Measurements from ENCODE around the gene ZPLD1. TPM values are rescaled to one million over a fixed set of nuclear protein-coding genes. Genes with fewer than 3 reads are reported as not detected.

ZPLD1 gene
- total RNA-seq, 1 donor from 2014 or later = not detected

DNA sequence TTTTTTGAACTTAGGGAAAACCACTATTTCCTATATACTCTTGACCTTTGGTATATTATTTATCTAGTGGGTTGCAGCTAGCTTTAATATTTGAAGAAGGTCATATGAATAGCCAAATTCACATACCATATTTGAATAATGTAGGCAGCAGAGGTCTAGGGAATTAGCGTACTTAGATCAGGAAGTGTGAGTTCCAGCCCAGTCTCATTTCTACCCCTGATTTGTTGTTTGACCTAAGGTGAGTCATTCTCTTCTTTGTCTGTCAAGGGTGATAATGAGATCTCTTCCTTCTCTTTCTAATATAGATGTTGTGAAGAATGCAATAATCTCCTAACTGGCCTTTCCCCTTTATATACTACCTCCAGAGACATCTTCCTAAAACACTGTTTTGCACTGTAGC, 36.6 kb upstream of the ZPLD1 start:
- H3K36me3 Mint-ChIP-seq (ENCODE audit: low read depth) = no peaks in the 10 kb centered on the region
- H3K9me3 Mint-ChIP-seq = no peaks in the 10 kb centered on the region
- intact Hi-C loops (cut with micrococcal nuclease) = no loop called here
- H3K27me3 Mint-ChIP-seq = peaks cover 9% of the 10 kb centered on the region
- H3K4me3 Mint-ChIP-seq = no peak overlapping the region
- POLR2A ChIA-PET = no interaction called here
- ATAC-seq (ENCODE audit: low read depth) (no peak), DNase-seq (no peak)
- TF ChIP-seq, protein P1, sequence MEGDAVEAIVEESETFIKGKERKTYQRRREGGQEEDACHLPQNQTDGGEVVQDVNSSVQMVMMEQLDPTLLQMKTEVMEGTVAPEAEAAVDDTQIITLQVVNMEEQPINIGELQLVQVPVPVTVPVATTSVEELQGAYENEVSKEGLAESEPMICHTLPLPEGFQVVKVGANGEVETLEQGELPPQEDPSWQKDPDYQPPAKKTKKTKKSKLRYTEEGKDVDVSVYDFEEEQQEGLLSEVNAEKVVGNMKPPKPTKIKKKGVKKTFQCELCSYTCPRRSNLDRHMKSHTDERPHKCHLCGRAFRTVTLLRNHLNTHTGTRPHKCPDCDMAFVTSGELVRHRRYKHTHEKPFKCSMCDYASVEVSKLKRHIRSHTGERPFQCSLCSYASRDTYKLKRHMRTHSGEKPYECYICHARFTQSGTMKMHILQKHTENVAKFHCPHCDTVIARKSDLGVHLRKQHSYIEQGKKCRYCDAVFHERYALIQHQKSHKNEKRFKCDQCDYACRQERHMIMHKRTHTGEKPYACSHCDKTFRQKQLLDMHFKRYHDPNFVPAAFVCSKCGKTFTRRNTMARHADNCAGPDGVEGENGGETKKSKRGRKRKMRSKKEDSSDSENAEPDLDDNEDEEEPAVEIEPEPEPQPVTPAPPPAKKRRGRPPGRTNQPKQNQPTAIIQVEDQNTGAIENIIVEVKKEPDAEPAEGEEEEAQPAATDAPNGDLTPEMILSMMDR (IDR thresholded peaks at IDR 0.05) = no peak
- no peaks in the 10 kb centered on the region for H3K4me1 Mint-ChIP-seq
- CTCF ChIA-PET = no interaction called here
- no peak overlapping the region for H3K27ac Mint-ChIP-seq

DNA sequence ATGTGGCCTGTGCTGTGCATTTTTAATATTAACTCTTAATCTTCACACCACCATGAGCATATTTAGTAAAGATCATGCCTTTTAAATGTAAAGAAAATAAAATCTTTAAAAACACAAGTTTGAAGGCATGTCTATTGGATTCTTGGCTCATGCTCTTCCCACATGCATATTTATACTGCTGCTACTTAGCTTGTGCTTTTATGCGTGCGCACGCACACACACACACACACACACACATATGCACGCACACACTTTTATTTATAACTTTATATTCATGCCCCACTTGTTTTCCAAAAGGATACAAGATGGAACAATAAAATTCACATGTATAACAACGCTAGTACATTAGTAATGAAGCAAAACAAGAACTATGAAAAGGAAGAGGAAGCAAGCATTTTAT, 36.1 kb upstream of the ZPLD1 start:
- DNase-seq (no peak), ATAC-seq (ENCODE audit: low read depth) (no peak)
- TF ChIP-seq, protein P1 (IDR thresholded peaks at IDR 0.05) = no peak
- no peaks in the 10 kb centered on the region for H3K9me3 Mint-ChIP-seq
- ChIA-PET CTCF (no interaction called here), POLR2A (no interaction called here)
- H3K27me3 Mint-ChIP-seq = peaks cover 11% of the 10 kb centered on the region
- intact Hi-C loops (cut with micrococcal nuclease) = no loop called here
- no peak overlapping the region for H3K27ac Mint-ChIP-seq
- no peak overlapping the region for H3K4me3 Mint-ChIP-seq
- no peaks in the 10 kb centered on the region for H3K4me1 Mint-ChIP-seq
- no peaks in the 10 kb centered on the region for H3K36me3 Mint-ChIP-seq (ENCODE audit: low read depth)

DNA sequence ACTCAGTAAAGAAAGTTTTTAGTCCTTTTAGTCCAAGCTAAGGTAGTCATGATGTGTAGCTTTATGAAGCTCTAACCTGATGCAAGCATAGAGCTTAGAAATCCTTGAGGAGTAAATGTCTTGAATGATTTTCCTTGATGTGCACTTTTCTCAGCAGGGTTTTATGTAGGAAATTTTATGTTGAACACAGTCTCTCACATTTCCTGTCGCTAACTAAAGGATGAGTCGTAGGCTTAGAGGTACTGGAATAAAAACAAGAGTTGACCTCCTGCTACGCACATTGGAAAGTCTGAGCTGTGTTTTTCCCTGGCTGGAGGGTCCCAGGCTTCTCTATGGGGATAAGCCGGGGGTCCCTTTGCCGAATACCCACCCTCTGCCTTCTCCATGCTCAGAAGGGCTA, 34.7 kb upstream of the ZPLD1 start:
- ChIA-PET POLR2A (no interaction called here), CTCF (no interaction called here)
- TF ChIP-seq, protein P1 (IDR thresholded peaks at IDR 0.05) = no peak
- H3K36me3 Mint-ChIP-seq (ENCODE audit: low read depth) = no peaks in the 10 kb centered on the region
- DNase-seq = no peak
- H3K9me3 Mint-ChIP-seq = no peaks in the 10 kb centered on the region
- H3K27ac Mint-ChIP-seq = no peak overlapping the region
- H3K4me3 Mint-ChIP-seq = no peak overlapping the region
- peaks cover 12% of the 10 kb centered on the region for H3K27me3 Mint-ChIP-seq
- intact Hi-C loops (cut with micrococcal nuclease) = no loop called here
- no peak for ATAC-seq (ENCODE audit: low read depth)
- H3K4me1 Mint-ChIP-seq = no peaks in the 10 kb centered on the region

- no peak overlapping the region for H3K27ac Mint-ChIP-seq
- DNase-seq (no peak), ATAC-seq (ENCODE audit: low read depth) (no peak)
- H3K36me3 Mint-ChIP-seq (ENCODE audit: low read depth) = no peaks in the 10 kb centered on the region
- no peak overlapping the region for H3K4me3 Mint-ChIP-seq
- H3K4me1 Mint-ChIP-seq = no peaks in the 10 kb centered on the region
- CTCF ChIA-PET = no interaction called here
- peaks cover 12% of the 10 kb centered on the region for H3K27me3 Mint-ChIP-seq
- POLR2A ChIA-PET = no interaction called here
- intact Hi-C loops (cut with micrococcal nuclease) = no loop called here
- H3K9me3 Mint-ChIP-seq = no peaks in the 10 kb centered on the region
- TF ChIP-seq, protein P1 (IDR thresholded peaks at IDR 0.05) = no peak
Observed at GRCh38 chr3:102400766-102401165, 34.0 kb upstream of the ZPLD1 start.

- CTCF ChIA-PET = no interaction called here
- H3K27me3 Mint-ChIP-seq = peaks cover 2% of the 10 kb centered on the region
Observed at GRCh38 chr3:102410616-102411015, 24.2 kb upstream of the ZPLD1 start.

More at GRCh38 chr3:102410616-102411015, 24.2 kb upstream of the ZPLD1 start:
- H3K27ac Mint-ChIP-seq = no peak overlapping the region
- no peak overlapping the region for H3K4me3 Mint-ChIP-seq
- no peaks in the 10 kb centered on the region for H3K9me3 Mint-ChIP-seq
- TF ChIP-seq, protein P1 (IDR thresholded peaks at IDR 0.05) = no peak
- POLR2A ChIA-PET = no interaction called here
- intact Hi-C loops (cut with micrococcal nuclease) = no loop called here
- DNase-seq = no peak
- H3K36me3 Mint-ChIP-seq (ENCODE audit: low read depth) = no peaks in the 10 kb centered on the region
- peaks cover 6% of the 10 kb centered on the region for H3K4me1 Mint-ChIP-seq
- no peak for ATAC-seq (ENCODE audit: low read depth)
